HG03432 (cell line): ENCODE data around the gene RTEL1.
"Not testable (repeated sequence)": the region's sequence is repeated elsewhere in the genome, so short reads cannot be mapped to it uniquely, and the experiment has no call there.

ENCODE experiments used
- ATAC-seq: cut with Tn5 transposase; IDR thresholded peaks from one replicate; pipeline ENCODE4 v1.9.1; 2021; ENCODE audit warnings: mild to moderate bottlenecking, moderate library complexity; ENCODE audit not compliant: unreplicated experiment

Gene RTEL1

DNA sequence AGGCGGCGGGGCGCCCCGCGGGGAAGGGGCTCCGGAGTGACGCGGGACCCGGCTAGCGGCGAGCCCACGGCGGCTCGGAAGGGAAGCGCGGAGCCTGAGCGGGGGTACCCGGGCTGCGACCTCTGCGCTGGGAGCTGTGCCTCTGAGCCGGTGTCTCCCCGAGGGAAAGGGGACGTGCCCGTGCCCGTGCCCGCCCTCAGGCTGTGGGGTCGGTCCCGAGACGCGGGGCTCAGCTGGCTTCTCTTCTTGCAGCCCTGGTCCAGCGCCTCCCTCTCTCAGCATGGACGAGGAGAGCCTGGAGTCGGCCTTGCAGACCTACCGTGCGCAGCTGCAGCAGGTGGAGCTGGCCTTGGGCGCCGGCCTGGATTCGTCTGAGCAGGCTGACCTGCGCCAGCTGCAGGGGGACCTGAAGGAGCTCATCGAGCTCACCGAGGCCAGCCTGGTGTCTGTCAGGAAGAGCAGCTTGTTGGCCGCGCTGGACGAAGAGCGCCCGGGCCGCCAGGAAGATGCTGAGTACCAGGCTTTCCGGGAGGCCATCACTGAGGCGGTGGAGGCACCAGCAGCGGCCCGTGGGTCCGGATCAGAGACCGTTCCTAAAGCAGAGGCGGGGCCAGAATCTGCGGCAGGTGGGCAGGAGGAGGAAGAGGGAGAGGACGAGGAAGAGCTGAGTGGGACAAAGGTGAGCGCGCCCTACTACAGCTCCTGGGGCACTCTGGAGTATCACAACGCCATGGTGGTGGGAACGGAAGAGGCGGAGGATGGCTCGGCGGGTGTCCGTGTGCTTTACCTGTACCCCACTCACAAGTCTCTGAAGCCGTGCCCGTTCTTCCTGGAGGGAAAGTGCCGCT lies 50.4 kb downstream of the RTEL1 start:
- ATAC-seq = peak; percentile 10

- ATAC-seq = no peak
Observed at GRCh38 chr20:63709149-63709527, 51.0 kb downstream of the RTEL1 start.

DNA sequence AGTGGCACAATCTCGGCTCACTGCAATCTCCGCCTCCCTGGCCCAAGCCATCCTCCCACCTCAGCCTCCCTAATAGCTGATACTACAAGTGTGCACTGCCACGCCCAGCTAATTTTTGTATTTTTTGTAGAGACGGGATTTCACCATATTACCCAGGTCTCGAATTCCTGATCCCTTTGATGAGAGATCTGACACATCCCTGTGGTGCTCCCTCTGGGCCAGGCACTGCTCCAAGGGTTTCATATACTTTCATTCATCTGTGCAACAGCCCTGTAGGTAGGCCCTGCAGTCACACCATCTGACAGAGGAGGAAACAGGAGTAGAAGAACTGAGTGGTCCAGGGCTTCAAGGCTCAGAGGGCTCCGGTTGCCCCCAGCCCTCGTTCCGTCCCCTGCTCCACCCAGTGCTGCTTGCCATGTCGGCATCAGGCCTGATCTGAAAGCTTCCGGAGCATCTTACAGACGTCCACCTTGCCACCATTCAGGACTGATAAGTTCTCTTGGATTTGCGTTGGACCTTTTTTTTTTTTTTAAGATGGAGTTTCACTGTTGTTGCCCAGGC lies 53.1 kb downstream of the RTEL1 start:
- no peak for ATAC-seq

- no peak for ATAC-seq
Observed at GRCh38 chr20:63712191-63712590, 54.1 kb downstream of the RTEL1 start.

DNA sequence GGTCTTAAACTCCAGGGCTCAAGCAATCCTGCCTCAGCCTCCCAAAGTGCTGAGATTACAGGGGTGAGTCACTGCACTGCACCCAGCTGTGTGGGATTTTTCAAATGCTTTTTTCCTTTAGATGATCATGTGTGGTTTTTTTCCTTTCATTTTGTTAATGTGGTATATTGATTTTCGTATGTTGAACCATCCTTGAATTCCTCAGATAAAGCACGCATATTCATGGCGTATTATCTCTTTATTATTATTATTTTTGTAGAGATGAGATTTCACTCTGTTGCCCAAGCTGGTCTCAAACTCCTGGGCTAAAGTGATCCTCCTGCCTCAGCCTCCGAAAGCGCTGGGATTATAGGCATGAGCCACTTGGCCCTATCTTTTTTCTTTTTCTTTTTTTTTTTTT lies 56.7 kb downstream of the RTEL1 start:
- no peak for ATAC-seq

GRCh38 chr20:63718996-63719395 lies 60.9 kb downstream of the RTEL1 start:
- no peak for ATAC-seq

DNA sequence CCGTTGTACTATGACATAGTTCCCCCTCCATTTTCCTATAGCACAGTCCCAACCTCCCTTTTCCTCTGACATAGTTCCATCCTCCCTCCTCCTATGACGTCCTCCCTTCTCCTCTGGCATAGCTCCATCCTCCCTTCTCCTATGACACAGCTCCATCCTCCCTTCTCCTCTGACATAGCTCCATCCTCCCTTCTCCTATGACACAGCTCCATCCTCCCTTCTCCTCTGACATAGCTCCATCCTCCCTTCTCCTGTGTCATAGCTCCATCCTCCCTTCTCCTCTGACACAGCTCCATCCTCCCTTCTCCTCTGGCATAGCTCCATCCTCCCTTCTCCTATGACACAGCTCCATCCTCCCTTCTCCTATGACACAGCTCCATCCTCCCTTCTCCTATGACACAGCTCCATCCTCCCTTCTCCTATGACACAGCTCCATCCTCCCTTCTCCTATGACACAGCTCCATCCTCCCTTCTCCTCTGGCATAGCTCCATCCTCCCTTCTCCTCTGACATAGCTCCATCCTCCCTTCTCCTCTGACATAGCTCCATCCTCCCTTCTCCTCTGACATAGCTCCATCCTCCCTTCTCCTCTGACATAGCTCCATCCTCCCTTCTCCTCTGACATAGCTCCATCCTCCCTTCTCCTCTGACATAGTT lies 65.0 kb downstream of the RTEL1 start:
- not testable (repeated sequence) for ATAC-seq

DNA sequence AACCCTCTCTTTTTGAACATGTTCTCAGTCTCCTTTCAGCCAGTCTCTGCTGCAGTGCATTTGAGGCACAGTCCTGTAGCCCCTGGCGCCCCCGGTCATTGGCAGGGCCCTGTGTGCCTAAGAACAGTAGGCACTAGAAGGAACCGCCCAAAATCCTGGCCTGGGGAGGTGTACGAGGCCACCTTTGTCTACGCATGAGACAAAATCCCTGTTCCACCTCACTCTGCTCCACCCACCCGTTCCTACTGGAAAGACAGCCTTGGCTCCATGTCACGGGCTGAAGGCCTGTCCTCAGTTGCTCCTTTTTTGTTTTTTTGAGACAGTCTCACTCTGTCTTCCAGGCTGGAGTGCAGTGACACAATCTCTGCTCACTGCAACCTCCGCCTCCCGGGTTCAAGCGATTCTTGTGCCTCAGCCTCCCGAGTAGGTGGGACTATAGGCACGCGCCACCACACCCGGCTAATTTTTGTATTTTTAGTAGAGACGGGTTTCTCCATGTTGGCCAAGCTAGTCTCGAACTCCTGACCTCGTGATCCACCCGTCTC lies 72.1 kb downstream of the RTEL1 start:
- not testable (repeated sequence) for ATAC-seq

DNA sequence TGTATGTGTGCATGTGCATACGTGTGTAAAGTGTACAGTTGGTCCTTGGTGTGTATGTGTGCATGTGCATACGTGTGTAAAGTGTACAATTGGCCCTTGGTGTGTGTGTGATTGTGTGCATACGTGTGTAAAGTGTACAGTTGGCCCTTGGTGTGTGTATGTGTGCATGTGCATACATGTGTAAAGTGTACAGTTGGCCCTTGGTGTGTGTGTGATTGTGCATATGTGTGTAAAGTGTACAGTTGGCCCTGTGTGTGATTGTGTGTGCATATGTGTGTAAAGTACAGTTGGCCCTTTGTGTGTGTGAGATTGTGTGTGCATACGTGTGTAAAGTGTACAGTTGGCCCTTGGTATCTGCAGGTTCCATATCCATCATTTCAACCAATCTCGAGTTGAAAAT lies 73.3 kb downstream of the RTEL1 start:
- ATAC-seq = no peak

GRCh38 chr20:63732118-63733095 lies 74.3 kb downstream of the RTEL1 start:
- no peak for ATAC-seq

- ATAC-seq = no peak
Observed at GRCh38 chr20:63733117-63733516, 75.0 kb downstream of the RTEL1 start.

GRCh38 chr20:63733579-63734081 lies 75.5 kb downstream of the RTEL1 start:
- no peak for ATAC-seq

GRCh38 chr20:63734111-63734945 lies 76.2 kb downstream of the RTEL1 start:
- no peak for ATAC-seq

- ATAC-seq = no peak
Observed at GRCh38 chr20:63734946-63735858, 77.1 kb downstream of the RTEL1 start.

GRCh38 chr20:63735859-63736718 lies 78.0 kb downstream of the RTEL1 start, which contains the start of gene LIME1:
LIME1 (plus strand) TSS chr20:63736664; CDS start chr20:63737550, 886 bp downstream.
- no peak for ATAC-seq

- ATAC-seq = no peak
Observed at GRCh38 chr20:63736893-63737694, 79.0 kb downstream of the RTEL1 start.

GRCh38 chr20:63737695-63737944 lies 79.5 kb downstream of the RTEL1 start:
- ATAC-seq = no peak
